Stimulated activated naive B cell treated with anti-CD40 and anti-IgM and Interleukin-4, amounts not matched to agents 10 μg/mL and 1 μg/mL and 100 μg/mL, for 72 hours (primary cell): ENCODE results near the gene CCDC17.

Source experiments
- ATAC-seq, 2 donors: fragments of 150-1000 bp; cut with Tn5 transposase; replicated peaks; 2 replicates each; pipeline ENCODE4 v1.10.0; 2021; ENCODE audit warnings: moderate library complexity in 1 of 2
- DNase-seq: peaks from one replicate; pipeline ENCODE4 v3.0.0; 2021
- H3K27ac Mint-ChIP-seq: one replicate; pipeline ENCODE4 v1.8.0; 2022; ENCODE audit warnings: mild to moderate bottlenecking, mixed read lengths
- H3K27me3 Mint-ChIP-seq, 2 donors: one replicate each; pipeline ENCODE4 v1.8.0; 2022; ENCODE audit warnings: mixed read lengths in 2 of 2
- H3K36me3 Mint-ChIP-seq, 2 donors: one replicate each; pipeline ENCODE4 v1.8.0; 2022; ENCODE audit warnings: mixed read lengths in 2 of 2, mild to moderate bottlenecking in 1 of 2
- H3K4me1 Mint-ChIP-seq, 2 donors: one replicate each; pipeline ENCODE4 v1.8.0; 2022; ENCODE audit warnings: mixed read lengths in 2 of 2, mild to moderate bottlenecking in 1 of 2
- H3K4me3 Mint-ChIP-seq, 2 donors: one replicate each; pipeline ENCODE4 v1.8.0; 2022; ENCODE audit warnings: mild to moderate bottlenecking in 2 of 2, mixed read lengths in 2 of 2, moderate library complexity in 1 of 2
- H3K9me3 Mint-ChIP-seq, 2 donors: one replicate each; pipeline ENCODE4 v1.8.0; 2022; ENCODE audit warnings: mixed read lengths in 2 of 2, mild to moderate bottlenecking in 1 of 2

CCDC17 gene

DNA sequence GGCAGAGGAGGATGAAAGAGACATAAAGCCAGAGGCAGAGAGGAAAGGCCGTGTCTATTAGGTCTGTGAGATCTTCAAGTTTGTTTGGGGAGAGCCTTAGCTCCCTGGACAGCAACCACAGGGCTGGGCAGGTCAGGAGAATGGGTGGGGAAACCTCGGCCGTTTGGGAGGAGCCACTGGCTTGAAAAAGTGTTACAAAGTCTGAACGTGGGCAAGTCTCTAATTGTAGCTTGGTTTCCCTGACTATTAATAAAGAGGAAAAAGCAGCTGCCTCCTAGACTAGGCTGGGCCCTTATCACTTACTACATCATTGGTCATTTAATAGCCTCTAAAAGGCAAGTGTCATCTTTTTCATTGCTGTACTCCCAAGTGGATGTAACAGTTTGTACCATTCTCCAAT lies at the start of gene CCDC17:
CCDC17 (minus strand) TSS at position 83 of the 400 bp plus-strand sequence. CDS start 145 bp downstream, outside the sequence.
- H3K27ac Mint-ChIP-seq: peak within 1 kb of the TSS; percentile 60
- no peaks in the 10 kb centered on the region for H3K9me3 Mint-ChIP-seq
- no peak for DNase-seq
- peaks cover 5 to 12% of the 10 kb centered on the region in 2 donors for H3K4me1 Mint-ChIP-seq
- no peak for ATAC-seq
- H3K27me3 Mint-ChIP-seq: no peaks in the 10 kb centered on the region
- H3K4me3 Mint-ChIP-seq: no peak within 1 kb of the TSS
- H3K36me3 Mint-ChIP-seq: peaks cover 36 to 54% of the 10 kb centered on the region in 2 donors

DNA sequence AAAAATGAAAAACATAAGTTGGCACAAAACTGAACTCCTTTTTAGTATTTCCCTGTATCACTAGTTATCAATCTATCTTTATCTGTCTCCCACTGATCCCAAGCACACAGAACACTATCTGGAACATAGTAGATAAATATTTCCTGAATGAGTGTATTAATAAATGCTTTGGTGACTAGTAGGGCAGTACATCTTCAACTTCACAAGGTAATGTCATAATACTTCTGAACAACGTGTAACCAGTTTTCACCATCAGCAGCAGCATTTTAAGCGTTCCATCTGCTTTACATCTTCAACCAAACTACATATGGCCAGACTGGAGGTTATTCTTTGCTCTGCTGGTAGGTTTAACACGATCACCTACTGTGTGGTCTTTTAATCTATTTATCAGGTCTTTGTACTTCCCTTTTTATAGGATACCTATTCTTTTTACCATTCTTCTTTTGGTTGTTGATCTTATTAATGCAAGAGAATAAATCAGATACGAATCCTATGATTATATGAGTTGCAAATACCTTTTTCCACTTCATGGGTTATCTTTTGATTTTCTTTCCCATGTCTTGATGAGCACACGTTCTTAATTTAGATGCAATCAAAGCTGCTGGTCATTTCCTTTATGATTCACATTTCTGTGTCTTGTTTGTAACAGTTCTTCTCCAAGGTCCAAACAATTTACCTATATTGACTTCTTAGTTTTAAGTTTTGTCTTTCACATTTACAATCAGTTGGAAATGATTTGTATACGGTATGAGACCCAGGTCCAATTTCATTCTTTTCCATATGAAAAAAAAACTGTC lies 46.2 kb upstream of the CCDC17 start:
- H3K27ac Mint-ChIP-seq: peak overlapping the region; percentile 42
- no peak overlapping the region for H3K4me3 Mint-ChIP-seq
- no peak for DNase-seq
- H3K36me3 Mint-ChIP-seq: peaks cover 16 to 38% of the 10 kb centered on the region in 2 donors
- H3K4me1 Mint-ChIP-seq: peaks cover 30 to 55% of the 10 kb centered on the region in 2 donors
- H3K9me3 Mint-ChIP-seq: no peaks in the 10 kb centered on the region
- ATAC-seq: no peak
- H3K27me3 Mint-ChIP-seq: no peaks in the 10 kb centered on the region

DNA sequence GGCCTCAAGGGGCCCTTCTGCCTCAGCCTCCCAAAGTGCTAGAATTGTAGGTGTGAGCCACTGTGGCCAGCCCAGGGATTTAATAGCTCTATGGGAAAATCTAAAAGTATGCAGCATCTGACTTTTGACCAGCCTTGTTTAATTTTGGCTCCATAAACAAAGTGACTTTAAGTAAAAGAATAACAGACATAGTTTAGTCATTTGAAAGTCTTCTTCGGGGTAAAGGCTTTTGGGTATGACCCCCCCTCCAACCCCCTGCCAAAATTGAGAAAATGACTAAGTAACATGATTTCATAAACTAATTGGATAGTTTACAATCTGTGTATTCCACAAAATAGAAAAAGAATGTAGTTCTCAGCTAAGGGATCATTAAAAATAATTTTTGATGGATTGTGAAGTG lies 45.5 kb upstream of the CCDC17 start:
- Mint-ChIP-seq H3K36me3 (peaks cover 14 to 32% of the 10 kb centered on the region in 2 donors), H3K4me1 (peaks cover 27 to 49% of the 10 kb centered on the region in 2 donors)
- DNase-seq: no peak

DNA sequence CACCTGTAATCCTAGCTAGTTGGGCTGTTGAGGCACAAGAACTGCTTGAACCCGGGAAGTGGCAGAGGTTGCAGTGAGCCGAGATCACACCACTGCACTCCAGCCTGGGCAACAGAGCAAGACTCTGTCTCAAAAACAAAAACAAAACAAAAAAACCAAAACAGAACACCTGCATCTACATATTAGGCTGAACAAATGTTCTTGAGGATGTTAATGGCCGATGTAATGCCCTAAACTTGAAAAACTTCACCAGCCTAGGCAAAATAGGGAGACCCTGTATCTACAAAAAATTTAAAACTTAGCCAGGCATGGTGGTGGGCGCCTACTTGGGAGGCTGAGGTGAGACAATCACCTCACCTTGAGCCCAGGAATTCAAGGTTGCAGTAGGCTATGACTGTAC lies 44.7 kb upstream of the CCDC17 start:
- Mint-ChIP-seq H3K4me1 (peaks cover 27 to 47% of the 10 kb centered on the region in 2 donors), H3K27ac (no peak overlapping the region), H3K4me3 (no peak overlapping the region), H3K27me3 (no peaks in the 10 kb centered on the region), H3K9me3 (no peaks in the 10 kb centered on the region), H3K36me3 (peaks cover 14 to 31% of the 10 kb centered on the region in 2 donors)
- DNase-seq (no peak), ATAC-seq (no peak)

More for the DNA sequence above, 45.5 kb upstream of the CCDC17 start:
- no peak for ATAC-seq
- H3K27ac Mint-ChIP-seq: no peak overlapping the region
- no peaks in the 10 kb centered on the region for H3K9me3 Mint-ChIP-seq
- no peaks in the 10 kb centered on the region for H3K27me3 Mint-ChIP-seq
- H3K4me3 Mint-ChIP-seq: no peak overlapping the region

DNA sequence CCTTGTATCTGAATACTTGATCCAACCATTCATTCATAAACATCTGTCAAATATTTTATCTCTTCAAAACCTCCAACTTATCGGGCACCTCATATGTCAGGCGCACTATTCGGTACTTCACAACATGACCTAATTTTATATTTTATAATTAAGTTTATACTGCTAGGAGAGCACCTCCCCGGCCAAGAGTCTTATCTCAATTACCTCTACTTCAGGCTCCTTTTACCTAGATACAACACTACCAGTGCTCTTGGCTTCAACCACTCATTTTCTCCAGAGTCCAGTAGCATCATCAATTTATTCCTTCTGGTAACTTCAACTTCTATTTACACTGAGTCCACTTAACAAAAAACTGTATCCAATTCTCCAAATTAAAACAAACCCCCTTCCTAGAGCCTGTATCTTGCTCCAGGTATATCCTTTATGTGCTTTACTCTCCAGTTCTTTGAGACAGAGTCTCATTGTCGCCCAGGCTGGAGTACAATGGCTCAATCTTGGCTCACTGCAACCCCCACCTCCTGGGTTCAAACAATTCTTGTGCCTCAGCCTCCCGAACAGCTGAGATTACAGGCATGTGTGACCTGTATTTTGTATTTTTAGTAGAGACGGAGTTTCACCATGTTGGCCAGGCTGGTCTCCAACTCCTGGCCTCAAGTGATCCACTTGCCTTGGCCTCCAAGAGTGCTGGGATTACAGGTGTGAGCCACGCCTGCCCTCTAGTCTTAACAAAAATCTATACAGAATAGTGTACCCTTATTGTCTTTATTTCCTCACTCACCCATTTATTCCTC lies 43.7 kb upstream of the CCDC17 start:
- Mint-ChIP-seq H3K27me3 (no peaks in the 10 kb centered on the region), H3K9me3 (no peaks in the 10 kb centered on the region), H3K36me3 (peaks cover 16 to 25% of the 10 kb centered on the region in 2 donors), H3K27ac (no peak overlapping the region), H3K4me1 (peaks cover 17 to 47% of the 10 kb centered on the region in 2 donors), H3K4me3 (no peak overlapping the region)
- ATAC-seq (no peak), DNase-seq (no peak)

DNA sequence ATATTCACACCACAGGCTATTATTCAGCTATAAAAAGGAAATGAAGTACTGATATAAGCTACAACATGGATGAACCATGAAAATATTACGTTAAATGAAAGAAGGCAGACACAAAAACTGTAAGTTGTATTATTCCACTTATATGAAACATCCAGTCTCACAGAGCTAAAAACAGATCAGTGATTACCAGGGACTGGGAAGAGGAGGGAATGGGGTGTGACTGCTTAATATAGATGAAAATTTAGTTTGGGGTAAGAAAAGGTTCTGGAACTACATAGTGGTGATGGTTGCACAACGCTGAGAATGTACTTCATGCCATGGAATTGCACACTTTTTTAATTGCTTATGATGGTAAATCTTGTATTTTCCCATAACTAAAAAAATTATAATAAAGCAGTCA lies 43.0 kb upstream of the CCDC17 start:
- no peaks in the 10 kb centered on the region for H3K27me3 Mint-ChIP-seq
- no peak for ATAC-seq
- H3K4me3 Mint-ChIP-seq: no peak overlapping the region
- no peaks in the 10 kb centered on the region for H3K9me3 Mint-ChIP-seq
- H3K27ac Mint-ChIP-seq: no peak overlapping the region
- H3K36me3 Mint-ChIP-seq: peaks cover 16 to 23% of the 10 kb centered on the region in 2 donors
- peaks cover 16 to 46% of the 10 kb centered on the region in 2 donors for H3K4me1 Mint-ChIP-seq
- DNase-seq: no peak

DNA sequence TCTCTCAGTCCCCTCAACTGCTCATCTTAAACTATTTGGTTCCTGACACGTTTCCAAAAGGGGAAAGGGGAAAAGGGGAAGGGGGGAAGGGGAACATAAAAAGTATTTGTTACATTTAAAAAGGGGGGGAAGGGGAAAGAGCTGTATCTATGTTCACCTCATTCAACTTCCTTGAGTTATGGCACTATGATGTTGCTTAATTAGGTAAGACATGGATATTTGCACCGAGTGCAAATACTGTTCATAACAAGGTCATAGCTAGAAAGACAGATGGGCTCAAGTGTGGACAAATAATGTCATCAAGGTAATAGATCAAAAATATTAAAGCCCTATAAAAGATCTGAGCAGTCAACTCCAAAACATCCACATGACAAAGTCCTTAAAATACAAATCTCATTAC lies 36.5 kb upstream of the CCDC17 start:
- DNase-seq (no peak), ATAC-seq (no peak)
- no peak overlapping the region for H3K4me3 Mint-ChIP-seq
- no peaks in the 10 kb centered on the region for H3K9me3 Mint-ChIP-seq
- H3K4me1 Mint-ChIP-seq: peaks cover 0 to 15% of the 10 kb centered on the region in 2 donors
- no peak overlapping the region for H3K27ac Mint-ChIP-seq
- H3K36me3 Mint-ChIP-seq: peaks cover 22 to 27% of the 10 kb centered on the region in 2 donors
- no peaks in the 10 kb centered on the region for H3K27me3 Mint-ChIP-seq

DNA sequence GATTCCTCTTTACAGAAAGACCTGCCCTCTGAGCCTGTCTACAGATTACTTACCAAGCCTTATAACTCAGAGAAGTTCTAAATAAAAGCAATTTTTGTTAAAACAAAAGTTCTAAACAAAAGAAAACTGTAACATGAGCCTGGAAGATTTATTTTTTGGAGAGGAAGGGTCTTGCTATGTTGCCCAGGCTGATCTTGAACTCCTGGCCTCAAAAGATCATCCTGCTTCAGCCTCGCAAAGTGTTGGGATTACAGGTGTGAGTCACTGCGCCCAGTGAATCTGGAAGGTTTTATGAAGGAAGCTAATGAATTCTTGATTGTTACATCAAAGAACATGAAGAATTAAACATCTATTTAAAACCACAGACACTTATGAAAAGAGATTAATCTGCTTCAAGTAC lies 35.4 kb upstream of the CCDC17 start:
- no peak overlapping the region for H3K27ac Mint-ChIP-seq
- no peaks in the 10 kb centered on the region for H3K9me3 Mint-ChIP-seq
- no peak for ATAC-seq
- no peak overlapping the region for H3K4me3 Mint-ChIP-seq
- H3K27me3 Mint-ChIP-seq: no peaks in the 10 kb centered on the region
- peaks cover 24 to 35% of the 10 kb centered on the region in 2 donors for H3K36me3 Mint-ChIP-seq
- no peak for DNase-seq
- H3K4me1 Mint-ChIP-seq: peaks cover 0 to 15% of the 10 kb centered on the region in 2 donors

DNA sequence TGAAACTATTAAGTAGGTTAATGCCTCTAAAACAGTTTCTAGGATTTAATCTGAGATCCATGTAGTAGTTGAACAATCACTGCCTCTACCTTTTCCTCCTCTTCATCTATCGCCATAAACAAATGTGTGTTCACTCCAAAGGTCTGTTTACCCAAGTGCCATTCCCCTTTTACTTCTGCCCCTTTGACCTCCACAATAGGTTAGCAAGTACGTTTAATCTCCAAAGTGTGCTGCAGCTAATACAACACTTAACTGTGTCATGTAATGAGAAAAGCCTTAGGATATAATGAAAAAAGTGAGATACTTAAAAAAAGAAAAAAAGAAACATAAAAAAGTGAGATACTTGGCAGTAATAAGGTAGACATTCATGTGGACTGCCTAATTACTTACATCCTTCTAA lies 34.3 kb upstream of the CCDC17 start:
- H3K27ac Mint-ChIP-seq: peak overlapping the region; percentile 1
- no peaks in the 10 kb centered on the region for H3K9me3 Mint-ChIP-seq

DNA sequence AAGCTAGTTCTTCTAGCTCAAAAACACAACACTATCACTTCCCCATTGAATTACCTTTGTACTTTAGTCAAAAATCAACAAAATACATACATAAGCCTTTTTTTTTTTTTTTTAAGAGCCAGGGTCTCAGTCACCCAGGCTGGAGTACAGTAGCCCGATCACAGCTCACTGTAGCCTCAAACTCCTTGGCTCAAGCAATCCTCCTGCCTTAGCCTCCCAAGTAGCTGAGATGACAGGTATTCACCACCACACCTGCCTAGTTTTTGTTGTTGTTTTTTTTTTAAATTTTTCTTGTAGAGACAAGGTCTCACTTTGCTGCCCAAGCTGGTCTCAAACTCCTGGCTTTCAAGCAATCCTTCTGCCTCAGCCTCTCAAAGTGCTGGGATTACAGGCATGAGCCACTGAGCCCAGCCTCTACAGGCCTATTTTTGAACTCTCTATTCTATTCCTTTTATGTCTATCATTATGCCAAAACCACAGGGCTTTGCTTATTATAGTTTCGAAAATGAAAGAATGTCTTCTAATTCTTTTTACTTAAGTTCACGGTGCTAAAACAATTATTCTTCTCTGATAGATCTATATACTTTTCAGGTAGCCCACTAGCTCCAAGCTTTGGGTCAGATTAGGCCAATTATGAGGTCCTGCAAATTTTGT lies 32.8 kb upstream of the CCDC17 start:
- peak overlapping the region; percentile 20 for H3K27ac Mint-ChIP-seq
- no peaks in the 10 kb centered on the region for H3K27me3 Mint-ChIP-seq
- no peaks in the 10 kb centered on the region for H3K9me3 Mint-ChIP-seq
- H3K4me3 Mint-ChIP-seq: no peak overlapping the region
- peaks cover 24 to 45% of the 10 kb centered on the region in 2 donors for H3K36me3 Mint-ChIP-seq
- DNase-seq (no peak), ATAC-seq (no peak)
- H3K4me1 Mint-ChIP-seq: no peaks in the 10 kb centered on the region

More for the DNA sequence above, 34.3 kb upstream of the CCDC17 start:
- Mint-ChIP-seq H3K36me3 (peaks cover 21 to 35% of the 10 kb centered on the region in 2 donors), H3K4me1 (peaks cover 0 to 7% of the 10 kb centered on the region in 2 donors), H3K27me3 (no peaks in the 10 kb centered on the region), H3K4me3 (no peak overlapping the region)
- no peak for DNase-seq
- no peak for ATAC-seq

DNA sequence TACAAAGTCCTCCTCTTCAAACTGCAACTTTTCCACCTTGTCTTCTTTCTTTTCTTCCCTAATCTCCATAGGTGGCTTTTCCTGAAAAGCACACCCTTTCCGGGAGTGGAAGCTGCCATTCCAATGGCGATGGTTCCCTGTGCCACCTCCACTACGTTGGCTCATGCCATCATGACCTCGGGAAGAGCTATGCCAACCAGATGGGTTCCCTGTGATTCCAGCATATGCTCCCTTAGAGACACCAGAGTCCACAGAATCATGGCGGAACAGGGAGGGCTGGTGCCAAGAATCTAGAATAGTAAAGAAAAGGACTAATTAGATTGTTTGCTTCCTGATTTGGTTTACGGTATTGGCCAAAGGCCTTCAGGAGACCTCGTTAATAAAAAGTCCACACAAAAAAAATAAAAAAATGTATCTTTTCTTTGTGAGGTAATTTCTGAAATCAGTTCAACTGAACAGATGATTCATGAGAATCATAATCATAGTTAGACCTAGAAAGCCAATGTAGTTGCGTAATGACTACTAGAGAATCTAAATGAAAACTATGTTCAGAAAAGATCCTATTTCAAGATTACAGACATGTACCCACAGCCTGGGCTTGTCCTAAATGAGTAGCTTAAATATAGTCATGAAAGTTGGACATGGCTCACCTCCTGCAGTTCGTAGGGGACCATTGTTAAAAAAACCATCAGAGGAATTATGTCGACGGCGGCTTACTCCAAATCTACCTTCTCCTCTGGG lies 30.9 kb upstream of the CCDC17 start:
- no peak for DNase-seq
- Mint-ChIP-seq H3K27ac (no peak overlapping the region), H3K4me3 (no peak overlapping the region), H3K36me3 (peaks cover 23 to 54% of the 10 kb centered on the region in 2 donors), H3K4me1 (peaks cover 0 to 2% of the 10 kb centered on the region in 2 donors), H3K27me3 (no peaks in the 10 kb centered on the region), H3K9me3 (no peaks in the 10 kb centered on the region)
- ATAC-seq: no peak

DNA sequence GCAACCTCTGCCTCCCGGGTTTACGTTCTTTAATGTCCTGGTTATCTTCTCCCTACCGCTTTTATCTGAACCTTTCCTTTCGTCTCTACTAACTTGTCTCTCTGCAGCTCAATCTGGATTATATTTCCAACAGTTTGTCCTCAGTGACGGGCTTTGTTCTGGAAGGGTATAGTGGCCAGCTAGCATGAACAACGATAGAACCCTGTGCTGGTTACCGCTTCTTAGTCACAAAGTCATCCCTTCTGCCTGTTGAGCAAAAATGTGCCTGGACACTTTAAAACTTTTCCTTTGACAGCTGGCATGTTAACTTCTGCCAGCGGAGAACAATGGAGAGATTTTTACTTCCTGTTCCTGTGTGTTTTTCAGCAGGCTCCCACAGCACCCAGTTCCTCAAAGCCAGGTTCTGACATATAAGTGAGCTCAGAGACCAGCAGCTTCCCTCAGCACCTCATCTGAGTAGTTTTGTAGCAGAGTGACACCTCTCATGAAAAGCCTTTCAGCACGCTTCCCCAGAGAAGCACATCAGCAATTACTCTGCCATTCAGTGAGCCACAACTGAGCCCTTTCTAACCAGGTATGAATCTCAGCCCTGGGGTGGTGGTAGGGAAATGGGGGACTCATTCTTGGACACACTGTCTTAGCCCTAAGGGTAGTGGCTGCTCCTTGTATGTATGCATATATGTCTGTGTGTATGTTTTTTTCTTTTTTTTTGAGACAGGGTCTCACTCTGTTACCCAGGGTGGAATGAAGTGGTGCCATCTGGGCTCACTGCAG lies 23.6 kb upstream of the CCDC17 start:
- Mint-ChIP-seq H3K27me3 (no peaks in the 10 kb centered on the region), H3K4me3 (no peak overlapping the region), H3K4me1 (peaks cover 12 to 33% of the 10 kb centered on the region in 2 donors), H3K27ac (peak overlapping the region; percentile 68), H3K9me3 (no peaks in the 10 kb centered on the region), H3K36me3 (peaks cover 35 to 51% of the 10 kb centered on the region in 2 donors)
- ATAC-seq (peak; percentile 57 to 67), DNase-seq (no peak)

DNA sequence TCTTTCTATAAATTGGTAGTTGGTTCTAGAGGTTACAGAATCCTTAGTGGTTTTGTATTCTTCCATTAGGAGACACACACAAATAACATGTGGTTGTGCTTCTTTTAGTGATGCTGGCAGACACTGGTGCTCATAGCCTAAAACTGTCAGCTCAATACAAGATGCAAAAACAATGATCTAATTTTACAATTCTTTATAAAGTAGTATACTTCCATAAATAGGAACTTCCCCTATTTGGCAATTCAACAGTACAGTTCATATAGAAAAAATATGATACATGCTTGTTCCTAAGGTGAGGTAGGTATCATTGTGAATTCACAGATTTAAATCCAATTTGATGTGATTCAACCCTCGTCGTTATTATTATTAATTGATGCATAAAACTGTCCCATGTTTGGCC lies 20.8 kb upstream of the CCDC17 start:
- Mint-ChIP-seq H3K9me3 (no peaks in the 10 kb centered on the region), H3K4me3 (no peak overlapping the region), H3K4me1 (peaks cover 10 to 33% of the 10 kb centered on the region in 2 donors), H3K27me3 (no peaks in the 10 kb centered on the region), H3K36me3 (peaks cover 40 to 49% of the 10 kb centered on the region in 2 donors), H3K27ac (no peak overlapping the region)
- DNase-seq (no peak), ATAC-seq (peak; percentile 23)
